Activated B cell treated with CpG ODN at 0.5 μM for 24 hours (primary cell): ENCODE results near the gene ACOT2. TPM values are rescaled to one million over a fixed set of nuclear protein-coding genes. Genes with fewer than 3 reads are reported as not detected.

Experiments
- ATAC-seq: fragments of 200-7000 bp; cut with Tn5 transposase; one replicate; pipeline ENCODE4 v1.10.0; 2021; ENCODE audit warnings: low read depth, mild to moderate bottlenecking, moderate library complexity
- CTCF ChIA-PET: fragments of 350-600 bp; sonication (Branson Sonifier 250); formaldehyde crosslinking; loops from one replicate; lab custom pipeline; 2021; ENCODE audit warnings: antibody characterized with exemption; lab: Charles Lee
- POLR2A ChIA-PET: fragments of 350-600 bp; sonication (Branson Sonifier 250); formaldehyde crosslinking; loops from one replicate; lab custom pipeline; 2021; ENCODE audit warnings: antibody characterized with exemption; lab: Charles Lee
- DNase-seq: peaks from one replicate; pipeline ENCODE4 v3.0.0; 2022
- H3K27ac Mint-ChIP-seq: one replicate; pipeline ENCODE4 v1.8.0; 2020; ENCODE audit warnings: mixed read lengths
- H3K27me3 Mint-ChIP-seq: one replicate; pipeline ENCODE4 v1.8.0; 2021; ENCODE audit warnings: mixed read lengths
- H3K36me3 Mint-ChIP-seq: one replicate; pipeline ENCODE4 v1.8.0; 2021; ENCODE audit warnings: low read depth, mixed read lengths
- H3K4me1 Mint-ChIP-seq: one replicate; pipeline ENCODE4 v1.8.0; 2021; ENCODE audit warnings: mixed read lengths
- H3K4me3 Mint-ChIP-seq: one replicate; pipeline ENCODE4 v1.8.0; 2020; ENCODE audit warnings: mild to moderate bottlenecking, mixed read lengths
- H3K9me3 Mint-ChIP-seq: one replicate; pipeline ENCODE4 v1.8.0; 2020; ENCODE audit warnings: mixed read lengths
- CTCF ChIP-seq: fragments of 200-600 bp; IDR thresholded peaks from one replicate; pipeline ENCODE4 v1.8.0; 2022; ENCODE audit warnings: antibody characterized with exemption, mild to moderate bottlenecking
- intact Hi-C: fragments of 100-400 bp; cut with micrococcal nuclease; formaldehyde crosslinking; loops from one replicate; pipeline ENCODE4 v1.15.1; 2024
- total RNA-seq: library from RNA; stranded (reverse); gene quantifications from 2 replicates; pipeline ENCODE4 v1.2.3, GENCODE V29; 2022

The ACOT2 gene
- total RNA-seq, 1 donor from 2014 or later, result 13.8 TPM

GRCh38 chr14:73607241-73607640 lies 38.2 kb downstream of the ACOT2 start:
- no peaks in the 10 kb centered on the region for H3K9me3 Mint-ChIP-seq
- peaks cover 9% of the 10 kb centered on the region for H3K27me3 Mint-ChIP-seq
- no peak for TF ChIP-seq CTCF
- POLR2A ChIA-PET, result no interaction called here
- no peak overlapping the region for H3K4me3 Mint-ChIP-seq
- no peaks in the 10 kb centered on the region for H3K4me1 Mint-ChIP-seq
- CTCF ChIA-PET, result no interaction called here
- intact Hi-C loops, result no loop called here
- DNase-seq, result no peak
- H3K27ac Mint-ChIP-seq, result no peak overlapping the region
- no peaks in the 10 kb centered on the region for H3K36me3 Mint-ChIP-seq
- ATAC-seq, result no peak

- DNase-seq (no peak), ATAC-seq (no peak)
- H3K27ac Mint-ChIP-seq, result no peak overlapping the region
- no peaks in the 10 kb centered on the region for H3K9me3 Mint-ChIP-seq
- no peak overlapping the region for H3K4me3 Mint-ChIP-seq
- no peaks in the 10 kb centered on the region for H3K36me3 Mint-ChIP-seq
- peaks cover 6% of the 10 kb centered on the region for H3K27me3 Mint-ChIP-seq
- H3K4me1 Mint-ChIP-seq, result peaks cover 3% of the 10 kb centered on the region
- CTCF ChIA-PET, result interaction anchor here (0.7 kb wide), 1 partner anchor 22 kb away, joined by 3 read pairs; no protein-coding TSS in a partner anchor
- POLR2A ChIA-PET, result no interaction called here
- intact Hi-C loops, result no loop called here
- TF ChIP-seq CTCF, result no peak
These were observed 41.7 kb downstream of the ACOT2 start for GRCh38 chr14:73610687-73611086.

GRCh38 chr14:73612339-73613045 lies 43.5 kb downstream of the ACOT2 start, which contains the start of gene ACOT6:
ACOT6 (plus strand) TSS chr14:73612517; CDS start chr14:73612572, 55 bp downstream.
- peak; percentile 58 for DNase-seq
- POLR2A ChIA-PET, result interaction anchor here (0.7 to 2.2 kb wide), 6 partner anchors 21 to 141 kb away, joined by 3 to 14 read pairs (median 8); partner anchors contain the start of genes ACOT2, ACOT4 and RIOX1
- peak; percentile 85 for ATAC-seq
- Mint-ChIP-seq H3K36me3 (no peaks in the 10 kb centered on the region), H3K9me3 (no peaks in the 10 kb centered on the region), H3K4me1 (peaks cover 3% of the 10 kb centered on the region), H3K4me3 (peak within 1 kb of the TSS; percentile 84), H3K27ac (peak within 1 kb of the TSS; percentile 46), H3K27me3 (no peaks in the 10 kb centered on the region)
- TF ChIP-seq CTCF, result no peak
- intact Hi-C loops, result loop anchor here (2.0 kb wide), 2 partner anchors 20 to 122 kb away; partner anchors contain the start of gene RIOX1
- CTCF ChIA-PET, result interaction anchor here (0.9 to 1.4 kb wide), 2 partner anchors 22 to 104 kb away, joined by 3 to 6 read pairs; no protein-coding TSS in a partner anchor

GRCh38 chr14:73613046-73613383 lies 44.0 kb downstream of the ACOT2 start:
- POLR2A ChIA-PET, result interaction anchor here (0.6 to 2.2 kb wide), 6 partner anchors 21 to 228 kb away, joined by 3 to 14 read pairs (median 8); partner anchors contain the start of genes ACOT2, ACOT4 and RIOX1
- no peak for DNase-seq
- no peak for ATAC-seq
- peak overlapping the region; percentile 46 for H3K27ac Mint-ChIP-seq
- TF ChIP-seq CTCF, result no peak
- H3K36me3 Mint-ChIP-seq, result no peaks in the 10 kb centered on the region
- CTCF ChIA-PET, result interaction anchor here (0.7 to 1.4 kb wide), 3 partner anchors 21 to 155 kb away, joined by 3 to 6 read pairs (median 3); no protein-coding TSS in a partner anchor
- H3K9me3 Mint-ChIP-seq, result no peaks in the 10 kb centered on the region
- peak overlapping the region; percentile 84 for H3K4me3 Mint-ChIP-seq
- H3K4me1 Mint-ChIP-seq, result peaks cover 3% of the 10 kb centered on the region
- H3K27me3 Mint-ChIP-seq, result no peaks in the 10 kb centered on the region
- intact Hi-C loops, result loop anchor here (2.0 kb wide), 2 partner anchors 20 to 122 kb away; partner anchors contain the start of gene RIOX1

- intact Hi-C loops, result loop anchor here (2.0 kb wide), 2 partner anchors 21 to 123 kb away; partner anchors contain the start of gene RIOX1
- no peak overlapping the region for H3K27ac Mint-ChIP-seq
- H3K4me3 Mint-ChIP-seq, result peak overlapping the region; percentile 84
- no peaks in the 10 kb centered on the region for H3K9me3 Mint-ChIP-seq
- H3K4me1 Mint-ChIP-seq, result peaks cover 3% of the 10 kb centered on the region
- no peaks in the 10 kb centered on the region for H3K27me3 Mint-ChIP-seq
- no peak for DNase-seq
- TF ChIP-seq CTCF, result no peak
- POLR2A ChIA-PET, result interaction anchor here (0.6 to 2.2 kb wide), 4 partner anchors 43 to 228 kb away, joined by 6 to 14 read pairs (median 8); partner anchors contain the start of genes ACOT2 and RIOX1
- CTCF ChIA-PET, result interaction anchor here (0.7 to 1.4 kb wide), 2 partner anchors 105 to 156 kb away, joined by 3 to 6 read pairs; no protein-coding TSS in a partner anchor
- no peak for ATAC-seq
- H3K36me3 Mint-ChIP-seq, result no peaks in the 10 kb centered on the region
These were observed 44.5 kb downstream of the ACOT2 start for GRCh38 chr14:73613419-73613963.
